Measurements from ENCODE around the gene HYAL1.
"Not testable (repeated sequence)": the region's sequence is repeated elsewhere in the genome, so short reads cannot be mapped to it uniquely, and the experiment has no call there.

The HYAL1 gene

DNA sequence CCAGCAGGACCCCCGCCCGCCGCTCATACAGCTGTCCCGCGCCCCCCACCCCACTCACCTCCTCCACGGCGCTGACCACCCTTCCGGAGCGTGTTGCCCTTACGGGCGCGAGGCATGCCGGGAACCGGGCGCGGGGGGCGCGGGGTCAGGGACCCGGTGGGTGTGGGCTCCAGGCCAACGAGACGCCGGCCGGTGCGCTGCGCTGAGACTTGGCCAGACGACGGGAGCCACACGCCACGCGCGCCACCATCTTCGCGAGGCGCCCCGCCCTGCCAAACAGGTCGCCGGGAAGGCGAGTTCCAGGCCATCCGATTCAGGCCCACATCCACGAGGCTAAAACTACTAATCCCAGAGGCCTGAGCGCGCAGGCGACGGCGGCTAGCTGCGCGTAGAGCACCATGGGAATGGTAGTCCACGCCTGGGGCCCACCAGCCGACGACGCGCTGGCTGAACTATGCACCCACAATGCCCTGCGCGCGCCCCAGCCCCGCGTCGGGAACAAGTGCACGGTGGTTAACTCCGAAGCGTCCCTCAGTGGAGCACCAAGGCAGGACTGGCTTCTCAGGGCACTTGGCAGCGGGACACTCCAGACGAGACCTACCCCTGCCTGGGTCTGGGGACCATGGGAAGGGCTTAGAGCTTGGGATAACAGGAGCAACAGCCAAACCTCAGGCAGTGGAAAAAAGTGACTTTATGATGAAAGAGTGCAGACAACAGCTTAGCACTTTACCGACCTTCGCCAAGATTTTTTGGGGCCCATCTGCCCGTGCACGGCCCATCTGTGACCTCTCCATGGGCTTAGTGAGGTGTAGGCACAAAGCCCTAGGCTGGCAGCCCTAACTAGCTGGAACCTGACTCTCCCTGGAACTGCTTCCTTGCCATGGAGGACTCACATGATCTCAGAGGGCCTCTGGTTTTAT lies 11.0 kb downstream of the HYAL1 start, which contains the start of gene IFRD2:
Gene IFRD2, minus strand, starts transcription at position 271 of the 920 bp plus-strand sequence. Its CDS starts 155 bp downstream, at position 116.
- DNase-seq: peak; percentile 98

DNA sequence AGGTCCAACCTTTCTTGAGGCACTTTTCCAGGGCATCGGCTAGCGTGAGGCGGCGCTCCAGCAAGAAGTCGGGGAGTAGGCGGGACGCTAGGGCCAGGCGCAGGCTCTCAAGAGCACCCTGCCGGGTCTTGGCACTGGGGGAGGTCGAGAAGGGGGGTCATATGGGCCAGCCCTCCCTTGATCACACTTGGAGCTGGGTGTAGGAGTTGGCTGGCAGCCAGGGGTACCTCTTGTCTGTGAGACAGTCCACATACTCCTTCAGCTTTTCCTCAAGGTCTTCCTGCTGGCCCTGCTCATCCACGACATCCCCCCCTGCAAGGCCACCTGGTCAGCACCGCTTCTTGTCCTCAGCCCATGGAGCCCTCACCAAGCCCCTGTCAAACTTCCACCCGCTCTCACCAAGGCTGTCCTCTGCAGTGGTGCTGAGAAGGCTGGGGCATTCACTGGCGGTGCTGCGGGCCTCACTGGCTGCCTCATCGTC lies 13.2 kb downstream of the HYAL1 start:
- DNase-seq: peak; percentile 25

DNA sequence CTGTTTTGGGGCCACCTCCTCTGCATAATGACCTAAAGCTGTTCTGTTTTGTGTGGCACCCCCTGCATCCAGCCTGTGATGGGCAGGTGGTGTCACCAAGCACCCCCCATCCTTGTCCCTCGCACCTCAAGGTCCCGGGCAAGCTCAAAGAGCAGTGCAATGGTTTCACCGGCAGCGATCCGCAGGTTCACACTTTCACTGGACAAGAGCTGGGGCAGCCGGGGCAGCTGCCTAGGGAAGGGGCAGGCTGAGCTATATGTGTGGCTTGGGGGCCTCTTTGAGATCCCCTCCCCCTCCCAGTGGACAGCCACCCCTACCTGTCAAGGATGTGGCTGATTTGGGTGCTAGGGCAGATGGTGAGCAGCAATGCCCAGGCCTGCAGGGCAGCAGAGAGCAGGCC lies 14.2 kb downstream of the HYAL1 start:
- no peak for DNase-seq

DNA sequence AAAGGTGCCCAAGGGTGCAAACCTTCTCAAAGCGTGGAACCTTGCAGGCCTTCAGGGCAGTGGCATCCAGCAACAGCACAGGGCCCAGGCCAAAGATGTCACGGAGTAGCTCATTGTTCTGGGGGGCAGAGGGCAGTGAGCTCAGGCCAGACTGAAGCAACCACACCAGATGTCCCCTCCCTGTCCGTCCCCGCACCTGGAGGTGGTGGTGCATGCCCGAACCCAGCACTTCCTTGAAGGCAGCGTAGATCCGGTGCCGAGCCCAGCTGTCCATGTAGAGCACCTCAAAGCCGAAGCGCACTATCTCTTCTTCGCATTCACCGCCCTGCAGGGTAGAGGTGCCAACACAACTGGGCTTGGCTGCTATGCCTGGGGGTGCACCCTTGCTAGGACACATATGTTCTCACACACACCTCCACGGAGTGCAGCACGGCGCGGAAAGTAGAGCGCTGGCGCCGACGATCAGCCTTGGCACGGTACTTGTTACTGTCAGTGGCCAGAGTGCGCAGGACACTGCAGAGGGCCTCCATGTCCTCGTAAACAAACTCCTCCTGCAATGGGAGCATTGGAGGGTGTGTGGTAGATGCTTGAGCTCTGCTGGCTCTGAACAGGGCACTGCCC lies 14.9 kb downstream of the HYAL1 start:
- no peak for DNase-seq

DNA sequence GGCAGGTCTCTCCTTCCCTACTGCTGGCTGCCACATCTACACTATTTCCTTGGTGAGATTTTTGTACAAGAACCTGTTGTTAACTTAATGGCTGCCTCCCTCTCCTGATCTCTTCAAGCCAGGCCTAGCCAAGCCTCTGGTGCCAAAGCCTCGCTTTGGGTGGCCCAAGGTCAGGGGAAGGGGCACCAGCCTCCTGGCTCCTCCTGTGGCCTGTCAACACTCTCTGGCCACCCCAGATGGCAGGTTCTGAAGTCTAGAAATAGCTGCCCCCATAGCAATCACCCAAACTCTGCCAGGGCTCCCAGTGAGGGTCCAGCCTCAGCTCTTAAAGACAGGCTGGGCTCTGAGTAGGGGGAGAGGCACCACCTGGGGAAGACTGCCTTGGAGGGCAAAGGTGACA lies 16.1 kb downstream of the HYAL1 start:
- DNase-seq: no peak

DNA sequence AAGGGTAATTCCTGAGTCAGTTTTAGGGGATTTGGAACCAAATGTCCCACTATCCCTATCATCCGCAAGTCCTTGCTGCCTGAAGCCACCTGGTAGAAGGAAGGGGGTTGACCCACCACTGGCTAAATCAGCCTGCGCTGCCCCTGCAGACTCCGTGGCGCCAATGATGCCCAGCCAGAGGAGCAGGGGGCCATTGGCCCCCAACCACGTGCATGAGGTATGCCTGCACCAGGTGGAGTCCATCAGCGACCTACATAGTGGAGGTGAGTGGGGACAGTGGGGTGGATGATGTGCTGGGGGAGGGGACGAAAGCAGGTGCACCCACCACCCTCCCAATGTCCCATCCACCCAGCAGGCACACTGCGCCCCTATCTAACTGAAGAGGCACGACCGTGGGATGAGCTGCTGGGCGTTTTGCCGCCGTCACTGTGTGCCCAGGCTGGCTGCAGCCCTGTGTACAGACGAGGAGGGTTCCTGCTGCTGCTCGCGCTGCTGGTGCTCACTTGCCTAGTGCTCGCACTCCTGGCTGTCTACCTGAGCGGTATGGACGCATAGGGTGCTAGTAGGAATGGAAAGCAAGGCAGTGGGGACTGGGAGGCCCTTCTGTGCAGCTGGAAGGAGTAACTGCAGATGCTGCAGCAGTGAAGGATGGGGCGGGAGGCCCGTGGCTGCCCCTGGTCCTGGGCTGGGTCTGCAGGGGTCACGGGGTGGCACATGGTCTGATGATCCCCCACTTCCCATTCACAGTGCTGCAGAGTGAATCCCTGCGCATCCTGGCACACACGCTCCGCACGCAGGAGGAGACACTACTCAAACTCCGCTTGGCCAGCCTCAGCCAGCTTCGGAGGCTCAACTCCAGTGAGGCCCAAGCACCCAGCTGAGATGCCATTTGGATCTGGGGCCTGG lies 16.8 kb downstream of the HYAL1 start:
- DNase-seq: peak; percentile 18

DNA sequence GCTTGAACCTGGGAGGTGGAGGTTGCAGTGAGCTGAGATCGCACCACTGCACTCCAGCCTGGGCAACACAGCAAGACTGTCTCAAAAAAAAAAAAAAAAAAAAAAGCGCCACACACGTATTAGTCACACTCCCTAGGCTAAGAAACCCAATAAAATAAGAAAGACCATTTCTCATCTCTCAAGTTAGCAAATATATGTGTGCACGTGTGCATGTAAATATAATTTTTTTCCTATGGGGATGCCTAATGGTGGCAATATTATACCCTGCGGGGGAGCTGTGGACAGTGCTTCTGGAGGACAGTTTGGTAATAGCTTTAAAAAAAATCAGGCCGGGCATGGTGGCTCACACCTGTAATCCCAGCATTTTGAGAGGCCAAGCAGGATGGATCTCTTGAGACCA lies 19.3 kb downstream of the HYAL1 start:
- DNase-seq: not testable (repeated sequence)

DNA sequence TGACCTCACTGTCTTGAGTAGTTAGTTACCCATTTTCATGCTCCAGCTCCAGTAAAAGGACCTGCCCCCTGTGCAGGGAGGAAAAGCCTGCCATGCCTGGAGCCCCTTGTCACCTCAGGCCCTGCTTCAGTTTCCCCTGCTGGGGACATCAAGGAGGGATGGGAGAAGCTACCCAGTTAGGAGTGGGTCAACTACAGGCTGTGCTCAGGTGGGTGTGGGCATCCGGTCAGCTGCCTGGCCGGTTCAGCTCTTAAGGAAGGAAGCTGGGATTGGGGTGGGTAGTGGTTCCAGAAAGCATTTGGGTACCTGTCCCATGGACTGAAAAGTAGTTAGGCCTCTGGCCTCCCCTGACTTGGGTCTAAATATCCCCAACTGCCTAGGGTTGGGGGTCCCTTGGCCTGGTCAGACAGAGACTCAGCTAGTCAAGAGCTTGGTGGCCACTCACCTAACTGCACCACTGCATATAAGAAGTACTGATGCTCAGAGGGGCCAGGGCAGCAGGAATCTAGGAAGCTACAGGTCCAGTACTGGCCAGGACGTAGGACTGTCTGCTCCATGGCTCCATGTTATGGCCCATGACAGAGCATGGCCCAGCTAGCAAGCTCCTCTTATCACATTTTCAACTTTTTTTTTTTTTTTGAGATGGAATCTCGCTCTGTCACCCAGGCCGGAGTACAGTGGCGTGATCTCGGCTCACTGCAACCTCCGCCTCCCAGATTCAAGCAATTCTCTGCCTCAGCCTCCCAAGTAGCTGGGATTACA lies 23.9 kb downstream of the HYAL1 start:
- no peak for DNase-seq

DNA sequence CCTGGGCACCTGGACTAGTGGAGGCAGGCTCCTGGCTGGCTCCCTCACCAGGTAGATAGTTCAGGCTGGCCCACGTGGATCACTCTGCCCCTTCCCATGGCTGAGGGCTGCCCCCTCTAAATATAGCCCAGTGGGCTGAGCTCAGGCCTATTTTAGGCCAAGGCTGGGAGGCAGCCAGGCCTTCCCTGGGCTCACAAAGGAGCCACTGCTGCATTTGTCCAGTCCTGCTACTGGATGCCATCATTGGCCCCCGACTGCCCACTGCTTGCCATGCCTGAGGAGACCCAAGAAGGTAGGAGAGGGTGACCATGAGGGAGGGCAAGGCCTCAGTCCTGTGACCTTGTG lies 24.5 kb downstream of the HYAL1 start, which contains the start of gene LSMEM2:
Gene LSMEM2, plus strand, starts transcription at position 208 of the 345 bp plus-strand sequence. Its CDS starts 27 bp downstream, at position 235.
- DNase-seq: no peak

DNA sequence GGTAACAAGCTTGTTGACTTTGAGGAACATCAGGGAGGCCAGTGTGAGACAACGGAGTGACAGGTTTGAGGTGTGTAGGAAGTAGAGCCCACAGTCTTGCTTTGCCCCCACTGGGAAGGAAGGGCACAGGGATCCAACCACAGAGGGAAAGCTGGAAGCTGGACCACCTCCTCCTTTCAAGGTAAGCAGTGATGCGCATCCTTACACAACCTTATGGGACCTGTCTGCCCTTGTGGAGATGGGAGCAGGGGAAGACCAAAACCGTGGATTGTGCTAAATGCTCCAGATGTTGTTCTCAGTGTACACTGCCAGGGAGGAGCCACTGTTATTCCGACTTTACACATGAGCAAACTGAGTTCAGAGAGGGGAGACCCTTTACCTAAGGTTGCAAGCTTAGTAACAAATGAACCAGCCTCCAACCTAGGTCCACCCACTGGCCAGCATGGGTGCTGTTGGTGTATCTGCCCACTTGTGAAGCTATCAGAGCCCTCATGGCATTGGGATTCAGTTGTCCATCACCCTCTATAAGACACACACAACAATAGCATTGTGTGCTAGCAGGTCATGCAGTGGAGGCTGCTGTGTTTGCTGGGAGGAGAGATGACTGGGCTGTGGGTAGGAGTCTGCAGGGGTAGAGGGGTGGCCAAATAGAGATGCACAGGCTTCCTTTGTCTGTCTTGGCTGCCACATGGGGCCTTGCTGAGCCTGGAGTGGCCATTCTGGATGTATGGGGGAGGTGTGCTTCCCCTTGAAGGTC lies 25.1 kb downstream of the HYAL1 start:
- DNase-seq: no peak

DNA sequence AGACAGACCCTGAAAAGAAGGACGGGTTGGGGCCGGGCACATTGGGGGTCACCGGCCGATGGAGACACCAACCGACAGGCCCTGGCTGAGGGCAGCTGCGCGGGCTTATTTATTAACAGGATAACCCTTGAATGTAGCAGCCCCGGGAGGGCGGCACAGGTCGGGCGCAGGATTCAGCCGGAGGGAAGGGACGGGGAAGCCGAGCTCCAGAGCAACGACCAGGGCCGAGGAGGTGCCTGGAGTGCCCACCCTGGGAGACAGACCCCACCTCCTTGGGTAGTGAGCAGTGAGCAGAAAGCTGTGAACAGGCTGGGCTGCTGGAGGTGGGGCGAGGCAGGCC lies 26.6 kb downstream of the HYAL1 start:
- no peak for DNase-seq

DNA sequence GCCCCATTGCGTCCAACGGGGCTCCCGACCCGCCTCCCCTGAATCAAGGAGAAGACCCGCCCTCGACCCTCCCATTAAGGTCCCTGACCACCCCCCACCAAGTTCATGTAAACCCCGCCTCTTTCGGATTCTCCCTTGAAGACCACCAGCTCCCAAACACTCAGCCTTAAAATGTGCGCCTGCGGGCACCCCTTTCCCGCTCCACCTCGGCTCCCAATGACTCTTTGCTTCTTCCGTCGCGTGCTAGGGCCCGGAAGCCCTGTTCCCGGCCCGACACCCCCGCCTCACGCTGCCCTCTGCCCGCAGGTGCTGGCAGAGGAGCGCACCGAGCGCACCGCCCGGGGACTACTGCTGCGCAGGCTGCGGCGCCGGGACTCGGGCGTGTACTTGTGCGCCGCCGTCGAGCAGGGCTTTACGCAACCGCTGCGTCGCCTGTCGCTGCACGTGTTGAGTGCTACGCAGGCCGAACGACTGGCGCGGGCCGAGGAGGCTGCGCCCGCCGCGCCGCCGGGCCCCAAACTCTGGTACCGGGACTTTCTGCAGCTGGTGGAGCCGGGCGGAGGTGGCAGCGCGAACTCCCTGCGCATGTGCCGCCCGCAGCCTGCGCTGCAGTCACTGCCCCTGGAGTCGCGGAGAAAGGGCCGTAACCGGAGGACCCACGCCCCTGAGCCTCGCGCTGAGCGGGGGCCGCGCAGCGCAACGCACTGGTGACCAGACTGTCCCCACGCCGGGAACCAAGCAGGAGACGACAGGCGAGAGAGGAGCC lies 27.2 kb downstream of the HYAL1 start:
- DNase-seq: no peak

DNA sequence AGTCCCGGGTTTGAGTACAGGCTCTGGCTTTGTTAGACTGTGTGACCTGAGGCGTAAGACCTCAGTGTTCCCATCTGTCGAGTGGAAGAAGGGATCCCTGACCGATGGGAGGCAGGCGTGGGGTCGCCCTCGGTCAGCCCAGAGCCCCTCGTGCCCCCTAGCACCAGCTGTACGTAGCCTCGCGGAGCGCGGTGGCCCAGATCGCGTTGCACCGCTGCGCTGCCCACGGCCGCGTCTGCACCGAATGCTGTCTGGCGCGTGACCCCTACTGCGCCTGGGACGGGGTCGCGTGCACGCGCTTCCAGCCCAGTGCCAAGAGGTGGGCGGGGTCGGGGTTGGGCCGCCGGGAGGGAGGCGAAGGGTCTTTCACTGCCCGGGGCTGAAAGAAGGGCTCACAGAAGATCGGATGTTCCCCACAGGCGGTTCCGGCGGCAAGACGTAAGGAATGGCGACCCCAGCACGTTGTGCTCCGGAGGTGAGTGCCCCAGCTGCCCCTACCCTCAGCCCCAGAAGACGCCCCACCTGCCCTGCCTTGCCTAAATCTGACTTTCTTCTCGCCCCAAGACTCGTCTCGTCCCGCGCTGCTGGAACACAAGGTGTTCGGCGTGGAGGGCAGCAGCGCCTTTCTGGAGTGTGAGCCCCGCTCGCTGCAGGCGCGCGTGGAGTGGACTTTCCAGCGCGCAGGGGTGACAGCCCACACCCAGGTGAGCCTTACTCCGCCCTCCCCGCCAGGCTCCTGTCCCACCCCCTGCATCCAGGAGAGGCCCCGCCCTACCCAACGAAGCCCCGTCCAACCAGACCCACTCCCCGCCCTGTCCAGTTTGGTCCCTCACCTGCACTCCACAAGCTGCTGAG lies 28.0 kb downstream of the HYAL1 start:
- no peak for DNase-seq

DNA sequence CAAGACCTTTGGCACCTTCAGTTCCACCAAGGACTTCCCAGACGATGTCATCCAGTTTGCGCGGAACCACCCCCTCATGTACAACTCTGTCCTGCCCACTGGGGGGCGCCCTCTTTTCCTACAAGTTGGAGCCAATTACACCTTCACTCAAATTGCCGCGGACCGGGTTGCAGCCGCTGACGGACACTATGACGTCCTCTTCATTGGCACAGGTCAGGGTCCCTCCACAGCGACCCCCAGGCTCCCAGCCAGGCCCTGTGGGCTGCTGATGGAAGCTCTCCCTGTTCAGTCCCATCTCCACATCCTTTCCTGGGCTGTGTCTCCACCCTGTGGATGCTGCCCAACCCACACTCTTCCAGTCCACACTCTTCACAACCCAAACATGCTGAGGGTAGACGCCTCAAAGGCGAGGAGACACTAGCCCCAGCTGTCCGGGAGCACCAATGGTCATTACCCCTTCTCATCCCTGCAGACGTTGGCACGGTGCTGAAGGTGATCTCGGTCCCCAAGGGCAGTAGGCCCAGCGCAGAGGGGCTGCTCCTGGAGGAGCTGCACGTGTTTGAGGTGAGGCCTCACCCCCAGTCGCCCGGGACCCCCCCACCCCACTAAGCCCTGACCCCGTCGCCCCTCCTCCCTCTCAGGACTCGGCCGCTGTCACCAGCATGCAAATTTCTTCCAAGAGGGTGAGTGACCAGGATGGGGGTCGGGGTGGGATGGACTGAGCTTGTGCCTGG lies 28.8 kb downstream of the HYAL1 start:
- DNase-seq: no peak

DNA sequence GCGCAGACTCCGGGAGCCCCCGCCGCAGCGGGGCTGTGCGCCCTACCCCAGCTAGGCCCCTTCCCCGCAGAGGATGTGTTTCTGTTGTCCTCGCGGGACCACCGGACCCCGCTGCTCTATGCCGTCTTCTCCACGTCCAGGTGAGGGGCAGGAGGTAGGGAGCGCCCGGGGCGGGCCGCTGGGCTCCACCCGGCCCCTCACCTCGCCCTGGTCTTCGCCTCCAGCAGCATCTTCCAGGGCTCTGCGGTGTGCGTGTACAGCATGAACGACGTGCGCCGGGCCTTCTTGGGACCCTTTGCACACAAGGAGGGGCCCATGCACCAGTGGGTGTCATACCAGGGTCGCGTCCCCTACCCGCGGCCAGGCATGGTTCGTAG lies 29.7 kb downstream of the HYAL1 start:
- DNase-seq: no peak

DNA sequence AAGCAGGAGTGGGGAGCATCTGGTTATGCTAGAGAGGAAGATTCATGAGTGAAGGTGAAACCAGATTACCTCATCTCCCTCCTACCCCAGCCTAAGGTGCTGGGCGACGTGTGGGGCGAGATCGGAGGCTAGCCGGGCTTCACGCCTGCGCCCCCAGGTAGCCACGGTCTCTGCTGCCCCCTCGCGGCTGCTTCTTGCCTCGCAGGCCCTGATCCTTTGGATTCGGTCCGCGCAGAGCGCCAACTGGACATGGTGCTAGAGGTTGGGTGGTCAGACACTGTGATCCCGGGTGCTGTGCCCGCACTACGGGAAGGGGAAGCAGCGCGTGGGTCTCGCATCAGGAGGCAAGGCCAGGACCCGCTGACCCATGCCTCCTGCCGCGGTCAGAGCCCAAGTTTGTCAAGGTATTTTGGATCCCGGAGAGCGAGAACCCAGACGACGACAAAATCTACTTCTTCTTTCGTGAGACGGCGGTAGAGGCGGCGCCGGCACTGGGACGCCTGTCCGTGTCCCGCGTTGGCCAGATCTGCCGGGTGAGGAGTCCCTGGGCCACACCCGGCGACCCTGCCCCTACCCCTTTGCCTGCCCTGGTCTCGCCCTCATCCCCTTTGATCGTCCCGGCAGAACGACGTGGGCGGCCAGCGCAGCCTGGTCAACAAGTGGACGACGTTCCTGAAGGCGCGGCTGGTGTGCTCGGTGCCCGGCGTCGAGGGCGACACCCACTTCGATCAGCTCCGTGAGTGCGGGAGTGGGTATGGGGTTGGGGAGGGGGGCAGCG lies 30.3 kb downstream of the HYAL1 start:
- peak; percentile 87 for DNase-seq

DNA sequence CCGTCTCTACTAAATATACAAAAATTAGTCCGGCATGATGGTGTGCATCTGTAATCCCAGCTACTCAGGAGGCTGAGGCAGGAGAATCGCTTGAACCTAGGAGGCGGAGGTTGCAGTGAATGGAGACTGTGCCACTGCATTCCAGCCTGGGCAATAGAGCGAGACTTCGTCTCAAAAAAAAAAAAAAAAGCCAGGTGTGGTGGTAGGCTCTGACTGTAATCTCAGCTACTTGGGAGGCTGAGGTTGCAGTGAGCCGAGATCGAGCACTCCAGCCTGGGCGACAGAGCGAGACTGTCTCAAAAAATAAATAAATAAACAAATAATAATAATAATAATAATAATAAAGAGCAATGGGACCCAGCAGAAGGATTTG lies 30.9 kb downstream of the HYAL1 start:
- not testable (repeated sequence) for DNase-seq

DNA sequence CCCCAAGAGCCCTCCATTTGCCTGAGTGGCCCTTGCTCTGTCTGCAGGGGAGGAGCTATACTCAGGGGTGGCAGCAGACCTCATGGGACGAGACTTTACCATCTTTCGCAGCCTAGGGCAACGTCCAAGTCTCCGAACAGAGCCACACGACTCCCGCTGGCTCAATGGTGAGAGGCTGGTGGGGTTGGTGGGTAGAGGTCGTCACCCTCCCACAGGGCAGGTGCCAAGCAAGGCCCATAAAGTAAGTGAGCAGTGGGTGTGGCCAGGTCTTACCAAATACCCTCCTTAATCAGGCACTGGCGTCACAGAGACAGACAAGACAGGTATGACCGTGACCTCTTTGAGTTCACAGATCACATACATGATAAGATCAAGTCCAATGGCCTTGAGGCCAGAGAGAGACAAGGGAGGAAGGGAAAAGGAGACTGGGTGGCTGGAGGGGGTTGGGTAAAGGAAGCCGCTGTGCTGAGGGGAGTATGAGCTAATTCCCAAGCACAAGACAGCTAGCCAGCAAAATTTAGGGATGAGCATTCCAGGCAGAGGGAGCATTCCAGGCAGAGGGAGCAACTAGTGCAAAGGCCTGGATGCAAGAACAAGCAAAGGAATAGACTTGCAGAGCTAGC lies 31.9 kb downstream of the HYAL1 start:
- no peak for DNase-seq
